Testis (tissue), 3 donors: ENCODE measurements around the gene PPM1A. TPM values are rescaled to one million over a fixed set of nuclear protein-coding genes. Genes with fewer than 3 reads are reported as not detected.

Source experiments
- DNase-seq: peaks from one replicate; pipeline ENCODE4 v3.0.0-alpha.2; 2019
- H3K27ac ChIP-seq, 2 donors: fragments of 200-600 bp; sonication (generic); one replicate each; pipeline ENCODE4 v1.5.1; 2019
- H3K27me3 ChIP-seq: fragments of 200-600 bp; sonication (generic); one replicate; pipeline ENCODE4 v1.5.1; 2019
- H3K36me3 ChIP-seq: fragments of 200-600 bp; sonication (generic); one replicate; pipeline ENCODE4 v1.5.1; 2017; ENCODE audit warnings: low read depth; ENCODE audit errors: missing control alignments
- H3K4me1 ChIP-seq: fragments of 200-600 bp; sonication (generic); one replicate; pipeline ENCODE4 v1.5.1; 2019
- H3K4me3 ChIP-seq, 2 donors: fragments of 200-600 bp; sonication (generic); one replicate each; pipeline ENCODE4 v1.5.1; 2017 to 2019
- H3K9me3 ChIP-seq: fragments of 200-600 bp; sonication (generic); one replicate; pipeline ENCODE4 v1.5.1; 2017
- POLR2A ChIP-seq: fragments of 450-650 bp; IDR thresholded peaks from one replicate; pipeline ENCODE4 v1.6.1; 2017; ENCODE audit warnings: antibody characterized with exemption, mild to moderate bottlenecking, moderate library complexity
- WGBS, 2 donors: methylation state at CpG; one replicate each; pipeline ENCODE4 v1.1.5; 2018; 5-methylcytosine and 5-hydroxymethylcytosine counted together
- intact Hi-C: fragments of 100-400 bp; cut with DNase I; formaldehyde crosslinking; loops from one replicate; pipeline ENCODE4 v1.15.1; 2023; ENCODE audit warnings: low total_unique reads
- polyA plus RNA-seq: library from polyadenylated mRNA; stranded (reverse); fragments of 350-450 nt; fragmentation: Illumina TruSeq; extraction: RNeasy Lipid Tissue Mini Kit (QIAGEN cat#74804); gene quantifications from one replicate; pipeline ENCODE4 v1.2.3, GENCODE V29; 2014; ENCODE audit warnings: low read depth, low replicate concordance; ENCODE audit not compliant: insufficient read depth
- total RNA-seq, 2 donors: library from RNA; depleted of rRNA; stranded (reverse); fragments of >200 nt; gene quantifications; one replicate each; pipeline ENCODE4 v1.2.3, GENCODE V29; 2016
- TF ChIP-seq, protein P1 (sequence below), 3 experiments: fragments of 450-650 bp in 2 of 3; fragments of 200-600 bp in 1 of 3; sonication (generic) in 1 of 3; IDR thresholded peaks; one replicate each; pipeline ENCODE4 v1.5.1; 2016 to 2019; ENCODE audit warnings: antibody characterized with exemption in 3 of 3, mild to moderate bottlenecking in 2 of 3, moderate library complexity in 1 of 3

PPM1A gene
- total and polyA plus RNA-seq, 3 donors from 2014 or later, result 73.0 to 146 (median 91.1) TPM

DNA sequence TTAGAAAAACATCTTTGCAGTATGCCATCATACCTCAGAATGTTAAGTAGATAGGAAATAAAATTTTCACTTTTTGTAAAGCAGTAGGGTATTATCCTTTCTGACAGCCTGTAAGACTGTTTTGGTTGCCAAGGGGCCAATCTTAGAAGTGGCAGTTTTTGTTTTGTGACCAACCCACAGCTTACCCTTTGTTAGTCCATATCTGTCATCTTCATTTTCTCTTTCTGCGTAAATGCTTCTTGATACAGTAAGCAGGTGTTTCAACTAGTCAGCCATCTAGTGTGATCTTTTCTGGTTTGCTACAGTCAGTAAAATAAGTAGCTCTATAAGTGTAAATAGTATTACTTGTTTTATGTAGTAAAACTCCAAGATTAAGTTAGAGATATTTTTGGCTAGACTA, 8.8 kb downstream of the PPM1A start:
- WGBS, 2 donors, result 72 to 79% methylated on average over 1 of the region's 1 CpG
- Histone ChIP-seq H3K4me1 (peaks cover 4% of the 10 kb centered on the region), H3K27me3 (no peaks in the 10 kb centered on the region), H3K27ac (no peak overlapping the region), H3K4me3 (no peak overlapping the region), H3K36me3 (no peaks in the 10 kb centered on the region), H3K9me3 (no peaks in the 10 kb centered on the region)
- DNase-seq, result no peak
- TF ChIP-seq, protein P1, sequence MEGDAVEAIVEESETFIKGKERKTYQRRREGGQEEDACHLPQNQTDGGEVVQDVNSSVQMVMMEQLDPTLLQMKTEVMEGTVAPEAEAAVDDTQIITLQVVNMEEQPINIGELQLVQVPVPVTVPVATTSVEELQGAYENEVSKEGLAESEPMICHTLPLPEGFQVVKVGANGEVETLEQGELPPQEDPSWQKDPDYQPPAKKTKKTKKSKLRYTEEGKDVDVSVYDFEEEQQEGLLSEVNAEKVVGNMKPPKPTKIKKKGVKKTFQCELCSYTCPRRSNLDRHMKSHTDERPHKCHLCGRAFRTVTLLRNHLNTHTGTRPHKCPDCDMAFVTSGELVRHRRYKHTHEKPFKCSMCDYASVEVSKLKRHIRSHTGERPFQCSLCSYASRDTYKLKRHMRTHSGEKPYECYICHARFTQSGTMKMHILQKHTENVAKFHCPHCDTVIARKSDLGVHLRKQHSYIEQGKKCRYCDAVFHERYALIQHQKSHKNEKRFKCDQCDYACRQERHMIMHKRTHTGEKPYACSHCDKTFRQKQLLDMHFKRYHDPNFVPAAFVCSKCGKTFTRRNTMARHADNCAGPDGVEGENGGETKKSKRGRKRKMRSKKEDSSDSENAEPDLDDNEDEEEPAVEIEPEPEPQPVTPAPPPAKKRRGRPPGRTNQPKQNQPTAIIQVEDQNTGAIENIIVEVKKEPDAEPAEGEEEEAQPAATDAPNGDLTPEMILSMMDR (IDR thresholded peaks at IDR 0.05), result no peak
- TF ChIP-seq POLR2A, result no peak
- intact Hi-C loops, result no loop called here

DNA sequence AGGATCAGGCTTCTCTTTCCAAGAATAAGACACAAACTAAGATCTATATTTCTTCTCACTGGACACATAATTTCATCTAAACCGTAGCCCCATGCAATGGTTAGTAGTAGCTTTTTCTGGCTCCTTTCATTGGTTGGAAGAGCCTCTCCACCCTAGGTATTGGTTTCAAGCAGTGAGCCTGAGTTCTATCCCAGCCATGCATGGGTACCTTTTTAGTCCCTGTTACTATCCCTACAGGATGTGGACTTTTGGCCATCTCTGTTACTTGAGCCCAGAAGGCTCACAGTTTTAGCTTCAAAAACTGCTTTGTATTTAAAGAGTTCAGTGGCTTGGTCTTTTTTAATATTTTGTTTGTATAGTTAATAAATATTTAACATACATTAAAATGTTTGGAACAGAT, 16.1 kb downstream of the PPM1A start:
- Histone ChIP-seq H3K27me3 (no peaks in the 10 kb centered on the region), H3K27ac (no peak overlapping the region), H3K36me3 (no peaks in the 10 kb centered on the region), H3K4me1 (no peaks in the 10 kb centered on the region), H3K9me3 (no peaks in the 10 kb centered on the region), H3K4me3 (no peak overlapping the region)
- 82 to 100% methylated on average over 1 of the region's 1 CpG for WGBS, 2 donors
- no peak for DNase-seq
- TF ChIP-seq POLR2A, result no peak
- TF ChIP-seq, protein P1 (IDR thresholded peaks at IDR 0.05), result no peak
- intact Hi-C loops, result no loop called here

DNA sequence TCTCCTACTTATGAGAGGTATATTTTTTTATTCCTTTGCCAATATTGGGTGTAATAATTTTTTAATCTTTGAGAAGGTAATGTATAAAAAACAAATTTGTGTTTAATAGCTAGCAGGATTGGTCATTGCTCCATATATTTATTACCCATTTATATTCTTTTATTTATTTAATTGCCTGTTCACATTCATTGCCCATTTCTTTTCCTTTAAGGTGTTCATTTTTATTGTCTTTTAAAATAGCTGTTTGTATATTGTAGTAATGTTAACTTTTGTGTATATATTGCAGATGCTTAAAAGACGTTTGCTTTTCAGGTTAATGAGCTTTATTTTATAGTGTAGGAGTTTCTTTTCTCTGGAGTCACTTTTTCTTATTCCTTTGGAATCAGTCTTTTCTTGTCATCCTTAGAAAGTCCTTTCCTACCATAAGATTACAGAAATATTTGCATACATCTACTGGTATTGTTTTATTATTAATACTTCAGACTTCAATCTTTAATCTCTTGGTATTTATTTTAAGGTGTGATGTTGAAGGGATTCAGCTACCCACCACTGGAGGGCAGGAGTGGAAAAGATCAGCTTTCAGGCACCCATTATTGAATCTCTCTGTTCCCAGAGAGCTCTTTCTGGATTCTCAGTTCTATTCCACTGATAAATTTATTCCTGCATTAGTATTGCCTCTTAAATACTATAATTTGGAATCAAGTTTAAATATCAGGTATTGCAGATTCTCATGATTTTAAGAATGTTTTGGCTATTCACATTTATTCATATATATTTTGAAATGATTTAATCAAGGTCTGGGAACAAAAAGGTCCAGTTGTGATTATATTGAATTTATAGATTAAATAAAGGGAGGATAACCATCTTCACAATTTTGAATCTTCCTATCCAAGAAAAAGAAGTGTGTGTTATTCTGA, 17.3 kb downstream of the PPM1A start:
- H3K4me3 ChIP-seq, result no peak overlapping the region
- H3K4me1 ChIP-seq, result no peaks in the 10 kb centered on the region
- 87 to 90% methylated on average over 1 of the region's 1 CpG for WGBS, 2 donors
- intact Hi-C loops, result no loop called here
- H3K27me3 ChIP-seq, result no peaks in the 10 kb centered on the region
- H3K27ac ChIP-seq, result no peak overlapping the region
- no peaks in the 10 kb centered on the region for H3K36me3 ChIP-seq
- DNase-seq, result peak; percentile 32
- H3K9me3 ChIP-seq, result no peaks in the 10 kb centered on the region
- no peak for TF ChIP-seq POLR2A
- TF ChIP-seq, protein P1 (IDR thresholded peaks at IDR 0.05), result peak in 1 of 3 experiments; percentile 17

DNA sequence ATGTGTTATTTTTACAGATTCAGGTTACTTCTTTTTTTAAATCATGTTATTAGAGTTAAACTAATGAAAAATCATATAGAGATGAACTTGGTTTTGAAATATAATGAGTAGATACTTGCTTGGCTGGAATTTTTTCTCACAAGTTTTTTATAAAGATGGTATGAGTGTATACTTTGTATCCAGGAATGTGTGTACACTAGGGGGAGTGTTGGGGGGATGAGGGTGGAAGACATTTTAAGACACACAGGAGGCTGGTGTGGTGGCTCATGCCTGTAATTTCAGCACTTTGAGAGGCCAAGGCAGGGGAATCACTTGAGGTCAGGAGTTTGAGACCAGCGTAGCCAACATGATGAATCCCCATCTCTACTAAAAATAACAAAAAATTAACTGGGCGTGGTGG, 23.2 kb downstream of the PPM1A start:
- TF ChIP-seq, protein P1 (IDR thresholded peaks at IDR 0.05), result no peak
- TF ChIP-seq POLR2A, result no peak
- H3K27me3 ChIP-seq, result no peaks in the 10 kb centered on the region
- intact Hi-C loops, result no loop called here
- H3K4me1 ChIP-seq, result no peaks in the 10 kb centered on the region
- no peak overlapping the region for H3K27ac ChIP-seq
- H3K36me3 ChIP-seq, result no peaks in the 10 kb centered on the region
- DNase-seq, result no peak
- H3K4me3 ChIP-seq, result no peak overlapping the region
- WGBS, 2 donors, result 90 to 95% methylated on average over 2 of the region's 2 CpGs
- H3K9me3 ChIP-seq, result no peaks in the 10 kb centered on the region
